ENCODE data around the gene METAP1D. TPM values are rescaled to one million over a fixed set of nuclear protein-coding genes. Genes with fewer than 3 reads are reported as not detected.

Gene METAP1D
- total RNA-seq, 1 experiment from 2014 or later: 10.4 TPM

GRCh38 chr2:171959998-171960397 is 39.8 kb upstream of the METAP1D start:
- intact Hi-C loops (cut with micrococcal nuclease; ENCODE audit: unreplicated experiment): no loop called here
- H3K4me3 ChIP-seq (ENCODE audit: low read depth, low read length): no peak overlapping the region
- DNase-seq: no peak
- POLR2A ChIA-PET: no interaction called here
- H3K4me1 ChIP-seq: no peaks in the 10 kb centered on the region
- Mint-ChIP-seq H3K4me3 (ENCODE audit: unreplicated experiment) (no peak overlapping the region), H3K27ac (ENCODE audit: unreplicated experiment) (no peak overlapping the region), H3K4me1 (ENCODE audit: low read depth, unreplicated experiment) (no peaks in the 10 kb centered on the region), H3K9me3 (ENCODE audit: unreplicated experiment) (no peaks in the 10 kb centered on the region), H3K36me3 (ENCODE audit: insufficient read depth, unreplicated experiment) (peaks cover 17% of the 10 kb centered on the region), H3K27me3 (ENCODE audit: insufficient read depth, unreplicated experiment) (no peaks in the 10 kb centered on the region)
- CTCF ChIA-PET: no interaction called here
- no TSS peak for BruUV-seq (replicated peaks)
- no peak for TF ChIP-seq CTCF (IDR thresholded peaks at IDR 0.05; ENCODE audit: insufficient read depth in 1 of 2, low read depth in 1 of 2, low read length in 1 of 2, severe bottlenecking in 1 of 2, unreplicated experiment in 1 of 2)
- no peaks in the 10 kb centered on the region for H3K27me3 ChIP-seq (replicated peaks; ENCODE audit: control insufficient read depth, insufficient read depth, low read length)
- no peaks in the 10 kb centered on the region for H3K9me3 ChIP-seq
- no peaks in the 10 kb centered on the region for H3K36me3 ChIP-seq (ENCODE audit: control insufficient read depth, insufficient read depth, low read length)

GRCh38 chr2:171960570-171960969 is 39.2 kb upstream of the METAP1D start:
- no peaks in the 10 kb centered on the region for H3K4me1 ChIP-seq
- Mint-ChIP-seq H3K36me3 (ENCODE audit: insufficient read depth, unreplicated experiment) (peaks cover 14% of the 10 kb centered on the region), H3K4me3 (ENCODE audit: unreplicated experiment) (no peak overlapping the region), H3K4me1 (ENCODE audit: low read depth, unreplicated experiment) (no peaks in the 10 kb centered on the region), H3K27me3 (ENCODE audit: insufficient read depth, unreplicated experiment) (no peaks in the 10 kb centered on the region), H3K27ac (ENCODE audit: unreplicated experiment) (no peak overlapping the region), H3K9me3 (ENCODE audit: unreplicated experiment) (no peaks in the 10 kb centered on the region)
- TF ChIP-seq CTCF (IDR thresholded peaks at IDR 0.05; ENCODE audit: insufficient read depth in 1 of 2, low read depth in 1 of 2, low read length in 1 of 2, severe bottlenecking in 1 of 2, unreplicated experiment in 1 of 2): no peak
- H3K27me3 ChIP-seq (replicated peaks; ENCODE audit: control insufficient read depth, insufficient read depth, low read length): no peaks in the 10 kb centered on the region
- CTCF ChIA-PET: interaction anchor here (0.7 kb wide), 1 partner anchor 138 kb away, joined by 3 read pairs; no protein-coding TSS in a partner anchor
- H3K36me3 ChIP-seq (ENCODE audit: control insufficient read depth, insufficient read depth, low read length): no peaks in the 10 kb centered on the region
- BruUV-seq (replicated peaks): no TSS peak
- POLR2A ChIA-PET: no interaction called here
- DNase-seq: no peak
- no peaks in the 10 kb centered on the region for H3K9me3 ChIP-seq
- intact Hi-C loops (cut with micrococcal nuclease; ENCODE audit: unreplicated experiment): no loop called here
- no peak overlapping the region for H3K4me3 ChIP-seq (ENCODE audit: low read depth, low read length)

- Histone ChIP-seq H3K4me1 (no peaks in the 10 kb centered on the region), H3K27me3 (replicated peaks; ENCODE audit: control insufficient read depth, insufficient read depth, low read length) (no peaks in the 10 kb centered on the region), H3K4me3 (ENCODE audit: low read depth, low read length) (no peak overlapping the region), H3K36me3 (ENCODE audit: control insufficient read depth, insufficient read depth, low read length) (no peaks in the 10 kb centered on the region), H3K9me3 (no peaks in the 10 kb centered on the region)
- TF ChIP-seq CTCF (IDR thresholded peaks at IDR 0.05; ENCODE audit: insufficient read depth in 1 of 2, low read depth in 1 of 2, low read length in 1 of 2, severe bottlenecking in 1 of 2, unreplicated experiment in 1 of 2): no peak
- no TSS peak for BruUV-seq (replicated peaks)
- DNase-seq: no peak
- Mint-ChIP-seq H3K4me3 (ENCODE audit: unreplicated experiment) (no peak overlapping the region), H3K36me3 (ENCODE audit: insufficient read depth, unreplicated experiment) (peaks cover 6% of the 10 kb centered on the region), H3K27ac (ENCODE audit: unreplicated experiment) (no peak overlapping the region), H3K4me1 (ENCODE audit: low read depth, unreplicated experiment) (no peaks in the 10 kb centered on the region), H3K27me3 (ENCODE audit: insufficient read depth, unreplicated experiment) (no peaks in the 10 kb centered on the region), H3K9me3 (ENCODE audit: unreplicated experiment) (no peaks in the 10 kb centered on the region)
- ChIA-PET POLR2A (no interaction called here), CTCF (no interaction called here)
- intact Hi-C loops (cut with micrococcal nuclease; ENCODE audit: unreplicated experiment): no loop called here
These were observed 36.6 kb upstream of the METAP1D start for GRCh38 chr2:171963198-171963597.
